Glutamatergic neuron (in vitro differentiated cells): Measurements from ENCODE around the gene CERS6. TPM values are rescaled to one million over a fixed set of nuclear protein-coding genes. Genes with fewer than 3 reads are reported as not detected.

Experiments used
- DNase-seq: peaks from one replicate; pipeline ENCODE4 v3.0.0; 2022
- H3K27ac Mint-ChIP-seq: one replicate; pipeline ENCODE4 v1.8.0; 2020; ENCODE audit warnings: mild to moderate bottlenecking, mixed read lengths, inconsistent platforms; ENCODE audit not compliant: unreplicated experiment
- H3K27me3 Mint-ChIP-seq: one replicate; pipeline ENCODE4 v1.8.0; 2020; ENCODE audit warnings: mild to moderate bottlenecking, moderate library complexity, mixed read lengths, inconsistent platforms; ENCODE audit not compliant: unreplicated experiment
- H3K36me3 Mint-ChIP-seq: one replicate; pipeline ENCODE4 v1.8.0; 2020; ENCODE audit warnings: mild to moderate bottlenecking, mixed read lengths, inconsistent platforms; ENCODE audit not compliant: unreplicated experiment
- H3K4me1 Mint-ChIP-seq: one replicate; pipeline ENCODE4 v1.8.0; 2020; ENCODE audit warnings: mild to moderate bottlenecking, low read depth, mixed read lengths, inconsistent platforms; ENCODE audit not compliant: unreplicated experiment
- H3K4me3 Mint-ChIP-seq: one replicate; pipeline ENCODE4 v1.8.0; 2020; ENCODE audit warnings: mild to moderate bottlenecking, mixed read lengths, inconsistent platforms; ENCODE audit not compliant: unreplicated experiment
- H3K9me3 Mint-ChIP-seq: one replicate; pipeline ENCODE4 v1.8.0; 2020; ENCODE audit warnings: mild to moderate bottlenecking, moderate library complexity, mixed read lengths, inconsistent platforms; ENCODE audit not compliant: unreplicated experiment
- CTCF ChIP-seq: fragments of 200-600 bp; sonication (generic); IDR thresholded peaks from one replicate; pipeline ENCODE4 v1.5.0; 2021; ENCODE audit not compliant: partially characterized antibody, unreplicated experiment
- total RNA-seq: library from RNA; stranded (reverse); fragmentation: NEBNext Ultra II Directional; extraction: Animal tissue kit (Norgen Biotek cat#: 25700); gene quantifications from one replicate; pipeline ENCODE4 v1.2.1, GENCODE V29; 2021; ENCODE audit not compliant: unreplicated experiment

Gene CERS6
- total RNA-seq, 1 donor from 2014 or later = 143 TPM

GRCh38 chr2:168594778-168595177 is 138.7 kb downstream of the CERS6 start:
- H3K9me3 Mint-ChIP-seq = peaks cover 3% of the 10 kb centered on the region
- no peak for DNase-seq
- peak overlapping the region; percentile 0 for H3K27ac Mint-ChIP-seq
- no peaks in the 10 kb centered on the region for H3K27me3 Mint-ChIP-seq
- peaks cover 30% of the 10 kb centered on the region for H3K4me1 Mint-ChIP-seq
- no peak overlapping the region for H3K4me3 Mint-ChIP-seq
- H3K36me3 Mint-ChIP-seq = no peaks in the 10 kb centered on the region
- no peak for TF ChIP-seq CTCF

GRCh38 chr2:168596881-168597655 is 141.0 kb downstream of the CERS6 start:
- H3K27me3 Mint-ChIP-seq = no peaks in the 10 kb centered on the region

GRCh38 chr2:168599738-168600137 is 143.7 kb downstream of the CERS6 start:
- Mint-ChIP-seq H3K36me3 (peaks cover 9% of the 10 kb centered on the region), H3K27me3 (no peaks in the 10 kb centered on the region), H3K4me1 (peaks cover 28% of the 10 kb centered on the region), H3K9me3 (peaks cover 12% of the 10 kb centered on the region), H3K27ac (no peak overlapping the region), H3K4me3 (peak overlapping the region; percentile 23)
- no peak for TF ChIP-seq CTCF
- DNase-seq = no peak

More at GRCh38 chr2:168596881-168597655, 141.0 kb downstream of the CERS6 start:
- H3K9me3 Mint-ChIP-seq = peaks cover 5% of the 10 kb centered on the region
- H3K4me1 Mint-ChIP-seq = peaks cover 36% of the 10 kb centered on the region
- TF ChIP-seq CTCF = no peak
- DNase-seq = no peak
- no peaks in the 10 kb centered on the region for H3K36me3 Mint-ChIP-seq
- H3K27ac Mint-ChIP-seq = no peak overlapping the region
- H3K4me3 Mint-ChIP-seq = no peak overlapping the region

GRCh38 chr2:168600949-168601348 is 144.9 kb downstream of the CERS6 start:
- Mint-ChIP-seq H3K27me3 (no peaks in the 10 kb centered on the region), H3K4me3 (no peak overlapping the region), H3K27ac (no peak overlapping the region), H3K9me3 (peaks cover 18% of the 10 kb centered on the region), H3K4me1 (peaks cover 26% of the 10 kb centered on the region), H3K36me3 (peaks cover 16% of the 10 kb centered on the region)
- no peak for TF ChIP-seq CTCF
- no peak for DNase-seq

GRCh38 chr2:168601741-168602140 is 145.7 kb downstream of the CERS6 start:
- no peak for TF ChIP-seq CTCF
- Mint-ChIP-seq H3K36me3 (peaks cover 23% of the 10 kb centered on the region), H3K27me3 (no peaks in the 10 kb centered on the region), H3K4me3 (no peak overlapping the region), H3K27ac (no peak overlapping the region), H3K4me1 (peaks cover 26% of the 10 kb centered on the region), H3K9me3 (peaks cover 22% of the 10 kb centered on the region)
- DNase-seq = no peak
